ENCODE results near the gene GRK1. TPM values are rescaled to one million over a fixed set of nuclear protein-coding genes. Genes with fewer than 3 reads are reported as not detected.

The GRK1 gene
- total RNA-seq, 1 donor from 2014 or later = 1.2 TPM

DNA sequence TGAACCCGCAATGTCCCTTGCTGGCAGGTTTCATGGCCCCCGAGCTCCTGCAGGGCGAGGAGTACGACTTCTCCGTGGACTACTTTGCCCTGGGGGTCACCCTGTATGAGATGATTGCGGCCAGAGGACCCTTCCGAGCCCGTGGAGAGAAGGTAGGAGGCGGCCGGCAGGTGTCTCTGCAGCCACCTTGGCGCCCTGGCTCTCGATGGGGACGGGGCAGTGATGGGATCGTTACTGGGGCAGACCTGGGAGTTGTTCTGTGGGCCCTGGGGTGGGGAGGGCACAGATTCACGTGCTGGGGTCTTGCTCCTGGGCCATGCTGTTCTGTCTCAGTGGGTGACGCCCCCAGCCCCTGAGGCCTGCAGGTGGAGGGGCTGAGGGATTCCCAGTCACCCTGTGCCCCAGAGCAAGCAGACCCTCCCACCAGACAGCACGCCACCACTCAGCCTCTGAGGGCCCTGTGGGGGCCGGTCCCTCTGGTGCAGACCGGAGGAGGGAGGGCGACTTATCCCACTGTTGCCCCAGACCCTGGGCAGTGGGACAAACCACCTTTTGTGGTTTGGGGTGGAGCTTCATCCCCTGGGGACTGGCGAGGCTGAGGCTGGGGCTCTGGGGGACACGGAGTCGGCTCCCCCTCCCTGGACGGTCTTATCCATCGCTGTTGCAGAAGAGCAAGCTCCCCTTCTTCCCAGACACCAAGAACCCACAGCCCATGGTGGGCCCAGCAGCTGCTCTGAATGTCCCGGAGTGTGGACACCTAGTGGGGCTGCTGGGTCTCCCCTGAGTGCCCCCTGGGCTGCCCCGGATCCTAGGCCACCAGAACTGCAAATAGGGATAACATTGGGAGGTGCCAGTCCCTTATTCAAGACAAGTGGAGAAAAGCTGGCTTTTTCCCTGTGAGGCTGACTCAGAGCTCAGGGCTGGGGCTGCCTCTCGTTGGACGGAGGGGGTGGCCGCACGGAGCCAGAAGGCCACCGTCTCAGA lies 64.5 kb downstream of the GRK1 start:
- Mint-ChIP-seq H3K9me3 (ENCODE audit: unreplicated experiment) (peaks cover 15% of the 10 kb centered on the region), H3K27me3 (ENCODE audit: unreplicated experiment) (peaks cover 12% of the 10 kb centered on the region), H3K4me1 (ENCODE audit: low read depth, unreplicated experiment) (peaks cover 2% of the 10 kb centered on the region), H3K4me3 (ENCODE audit: unreplicated experiment) (no peak overlapping the region), H3K36me3 (ENCODE audit: unreplicated experiment) (no peaks in the 10 kb centered on the region), H3K27ac (ENCODE audit: unreplicated experiment) (no peak overlapping the region)
- DNase-seq = no peak
- TF ChIP-seq, protein P1, sequence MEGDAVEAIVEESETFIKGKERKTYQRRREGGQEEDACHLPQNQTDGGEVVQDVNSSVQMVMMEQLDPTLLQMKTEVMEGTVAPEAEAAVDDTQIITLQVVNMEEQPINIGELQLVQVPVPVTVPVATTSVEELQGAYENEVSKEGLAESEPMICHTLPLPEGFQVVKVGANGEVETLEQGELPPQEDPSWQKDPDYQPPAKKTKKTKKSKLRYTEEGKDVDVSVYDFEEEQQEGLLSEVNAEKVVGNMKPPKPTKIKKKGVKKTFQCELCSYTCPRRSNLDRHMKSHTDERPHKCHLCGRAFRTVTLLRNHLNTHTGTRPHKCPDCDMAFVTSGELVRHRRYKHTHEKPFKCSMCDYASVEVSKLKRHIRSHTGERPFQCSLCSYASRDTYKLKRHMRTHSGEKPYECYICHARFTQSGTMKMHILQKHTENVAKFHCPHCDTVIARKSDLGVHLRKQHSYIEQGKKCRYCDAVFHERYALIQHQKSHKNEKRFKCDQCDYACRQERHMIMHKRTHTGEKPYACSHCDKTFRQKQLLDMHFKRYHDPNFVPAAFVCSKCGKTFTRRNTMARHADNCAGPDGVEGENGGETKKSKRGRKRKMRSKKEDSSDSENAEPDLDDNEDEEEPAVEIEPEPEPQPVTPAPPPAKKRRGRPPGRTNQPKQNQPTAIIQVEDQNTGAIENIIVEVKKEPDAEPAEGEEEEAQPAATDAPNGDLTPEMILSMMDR (IDR thresholded peaks at IDR 0.05; ENCODE audit: partially characterized antibody, unreplicated experiment) = no peak

DNA sequence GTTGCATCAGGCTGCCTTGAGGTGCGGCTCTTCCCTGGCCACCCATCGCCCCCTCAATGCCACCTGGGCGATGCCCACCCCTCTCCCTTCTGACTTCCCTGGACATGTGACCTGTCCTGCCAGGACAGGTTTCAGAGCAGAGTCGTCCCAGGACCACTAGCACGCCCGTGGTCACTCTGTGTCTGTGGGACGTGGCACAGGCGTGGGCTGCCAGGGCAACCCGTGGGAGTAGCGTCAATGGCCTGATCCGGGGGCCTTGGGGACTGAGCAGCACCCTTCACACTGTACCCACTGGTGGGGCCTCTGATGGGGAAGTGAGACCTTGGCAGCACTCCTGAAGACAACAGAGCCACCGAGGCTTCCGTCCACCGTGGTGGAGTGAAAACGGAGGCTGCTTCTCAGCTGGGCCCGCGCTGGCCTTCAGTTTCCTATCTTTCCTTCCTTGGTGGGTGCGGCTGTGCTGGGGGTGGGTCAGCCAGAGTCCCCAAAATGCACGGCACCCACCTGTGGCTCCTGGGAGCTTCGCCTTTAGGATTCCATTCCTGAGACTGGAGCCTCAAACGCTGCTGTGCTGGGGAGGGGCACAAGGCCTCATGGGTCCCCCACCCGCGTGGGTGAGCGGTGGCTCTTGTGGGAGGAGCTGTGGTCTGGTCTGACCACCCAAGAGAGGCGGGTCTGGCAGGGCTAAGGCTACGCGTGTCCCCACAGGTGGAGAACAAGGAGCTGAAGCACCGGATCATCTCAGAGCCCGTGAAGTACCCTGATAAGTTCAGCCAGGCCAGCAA lies 65.3 kb downstream of the GRK1 start:
- TF ChIP-seq, protein P1 (IDR thresholded peaks at IDR 0.05; ENCODE audit: partially characterized antibody, unreplicated experiment) = no peak

DNA sequence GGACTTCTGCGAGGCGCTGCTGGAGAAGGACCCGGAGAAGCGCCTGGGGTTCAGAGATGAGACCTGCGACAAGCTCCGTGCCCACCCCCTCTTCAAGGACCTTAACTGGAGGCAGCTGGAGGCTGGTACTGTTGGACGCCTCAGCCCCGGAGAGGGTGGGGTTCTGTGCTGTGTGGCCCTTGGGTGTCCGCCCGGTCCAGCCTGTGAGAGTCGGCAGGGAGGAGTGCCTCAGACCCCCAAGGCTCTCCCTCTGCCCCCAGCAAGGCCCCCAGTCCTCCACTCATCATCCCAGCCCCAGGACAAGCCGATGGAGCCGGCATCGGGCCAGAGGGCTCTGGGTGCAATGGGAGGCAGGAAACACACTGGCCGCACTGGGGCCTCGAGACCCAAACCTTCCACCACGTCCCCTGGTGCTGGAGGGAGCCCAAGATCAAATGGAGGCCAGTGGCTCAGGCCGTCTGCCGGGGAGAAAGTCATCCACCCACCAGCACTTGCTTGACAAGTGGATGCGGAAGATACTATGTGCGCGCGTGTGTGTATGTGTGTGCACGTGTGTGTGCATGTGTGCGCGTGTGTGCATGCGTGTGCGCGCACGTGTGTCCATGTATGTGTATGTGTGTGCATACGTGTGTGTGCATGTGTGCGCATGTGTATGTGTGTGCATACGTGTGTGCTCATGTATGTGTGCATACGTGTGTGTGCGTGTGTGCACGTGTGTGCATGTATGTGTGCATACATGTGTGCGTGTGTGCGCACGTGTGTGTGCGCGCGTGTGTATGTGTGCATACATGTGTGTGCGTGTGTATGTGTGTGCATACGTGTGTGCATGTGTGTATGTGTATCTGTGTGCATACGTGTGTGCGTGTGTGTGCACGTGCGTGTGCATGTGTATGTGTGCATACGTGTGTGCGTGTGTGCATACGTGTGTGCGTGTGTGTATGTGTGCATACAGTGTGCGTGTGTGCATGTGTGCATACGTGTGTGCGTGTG lies 66.2 kb downstream of the GRK1 start:
- TF ChIP-seq, protein P1 (IDR thresholded peaks at IDR 0.05; ENCODE audit: partially characterized antibody, unreplicated experiment) = no peak
- no peak overlapping the region for H3K4me3 Mint-ChIP-seq (ENCODE audit: unreplicated experiment)

More for the DNA sequence above, 65.3 kb downstream of the GRK1 start:
- Mint-ChIP-seq H3K27ac (ENCODE audit: unreplicated experiment) (no peak overlapping the region), H3K4me3 (ENCODE audit: unreplicated experiment) (no peak overlapping the region), H3K9me3 (ENCODE audit: unreplicated experiment) (peaks cover 13% of the 10 kb centered on the region), H3K27me3 (ENCODE audit: unreplicated experiment) (peaks cover 10% of the 10 kb centered on the region), H3K4me1 (ENCODE audit: low read depth, unreplicated experiment) (peaks cover 2% of the 10 kb centered on the region), H3K36me3 (ENCODE audit: unreplicated experiment) (no peaks in the 10 kb centered on the region)
- no peak for DNase-seq

DNA sequence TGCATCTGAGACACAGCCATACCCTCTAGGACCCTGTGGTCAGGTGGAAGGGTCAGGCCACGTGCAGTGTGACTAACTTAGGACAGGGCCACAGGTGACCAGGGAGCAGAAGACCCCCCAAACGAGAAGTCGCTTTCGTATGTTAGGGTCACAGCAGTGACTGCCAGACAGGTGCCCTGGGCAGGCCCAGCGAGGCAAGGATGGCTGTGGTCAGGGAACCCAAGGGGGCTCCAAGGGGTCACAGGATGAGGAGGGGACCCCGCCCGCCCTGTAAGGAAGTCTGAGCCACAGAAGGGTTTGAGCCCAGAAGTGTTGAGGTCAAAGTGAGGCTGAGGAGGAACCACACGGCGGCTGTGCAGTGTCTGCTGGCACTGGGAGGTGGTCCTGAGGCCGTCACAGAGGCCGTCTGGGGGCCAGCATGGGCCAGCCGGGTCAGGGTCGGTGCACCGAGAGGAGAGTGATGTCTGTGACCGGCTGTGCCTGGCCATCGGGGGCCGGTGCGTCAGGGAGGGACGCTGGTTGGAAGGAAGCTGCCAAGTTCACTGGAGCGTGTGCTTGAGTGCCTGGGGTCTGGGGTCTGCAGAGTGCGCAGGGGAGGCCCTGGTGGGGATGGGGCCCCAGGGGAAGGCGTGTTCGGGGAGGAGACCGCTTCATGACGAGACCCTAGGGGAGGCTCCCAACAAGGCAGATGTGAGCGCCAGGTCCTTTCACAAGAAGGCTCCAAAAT lies 67.2 kb downstream of the GRK1 start:
- TF ChIP-seq, protein P1 (IDR thresholded peaks at IDR 0.05; ENCODE audit: partially characterized antibody, unreplicated experiment) = no peak
- Mint-ChIP-seq H3K9me3 (ENCODE audit: unreplicated experiment) (peaks cover 9% of the 10 kb centered on the region), H3K27ac (ENCODE audit: unreplicated experiment) (no peak overlapping the region)

More for the DNA sequence above, 66.2 kb downstream of the GRK1 start:
- peaks cover 14% of the 10 kb centered on the region for H3K9me3 Mint-ChIP-seq (ENCODE audit: unreplicated experiment)
- H3K27ac Mint-ChIP-seq (ENCODE audit: unreplicated experiment) = no peak overlapping the region
- H3K4me1 Mint-ChIP-seq (ENCODE audit: low read depth, unreplicated experiment) = peaks cover 2% of the 10 kb centered on the region
- no peaks in the 10 kb centered on the region for H3K36me3 Mint-ChIP-seq (ENCODE audit: unreplicated experiment)
- peaks cover 10% of the 10 kb centered on the region for H3K27me3 Mint-ChIP-seq (ENCODE audit: unreplicated experiment)
- no peak for DNase-seq

More for the DNA sequence above, 67.2 kb downstream of the GRK1 start:
- DNase-seq = no peak
- Mint-ChIP-seq H3K36me3 (ENCODE audit: unreplicated experiment) (no peaks in the 10 kb centered on the region), H3K27me3 (ENCODE audit: unreplicated experiment) (peaks cover 8% of the 10 kb centered on the region), H3K4me1 (ENCODE audit: low read depth, unreplicated experiment) (no peaks in the 10 kb centered on the region), H3K4me3 (ENCODE audit: unreplicated experiment) (no peak overlapping the region)

Measured in glutamatergic neuron (in vitro differentiated cells).